ENCODE results near the gene EIF3A.

The EIF3A gene

GRCh38 chr10:119006451-119007210 is 74.0 kb downstream of the EIF3A start:
- DNase-seq: no peak

GRCh38 chr10:119005362-119006043 is 75.1 kb downstream of the EIF3A start:
- no peak for DNase-seq

DNA sequence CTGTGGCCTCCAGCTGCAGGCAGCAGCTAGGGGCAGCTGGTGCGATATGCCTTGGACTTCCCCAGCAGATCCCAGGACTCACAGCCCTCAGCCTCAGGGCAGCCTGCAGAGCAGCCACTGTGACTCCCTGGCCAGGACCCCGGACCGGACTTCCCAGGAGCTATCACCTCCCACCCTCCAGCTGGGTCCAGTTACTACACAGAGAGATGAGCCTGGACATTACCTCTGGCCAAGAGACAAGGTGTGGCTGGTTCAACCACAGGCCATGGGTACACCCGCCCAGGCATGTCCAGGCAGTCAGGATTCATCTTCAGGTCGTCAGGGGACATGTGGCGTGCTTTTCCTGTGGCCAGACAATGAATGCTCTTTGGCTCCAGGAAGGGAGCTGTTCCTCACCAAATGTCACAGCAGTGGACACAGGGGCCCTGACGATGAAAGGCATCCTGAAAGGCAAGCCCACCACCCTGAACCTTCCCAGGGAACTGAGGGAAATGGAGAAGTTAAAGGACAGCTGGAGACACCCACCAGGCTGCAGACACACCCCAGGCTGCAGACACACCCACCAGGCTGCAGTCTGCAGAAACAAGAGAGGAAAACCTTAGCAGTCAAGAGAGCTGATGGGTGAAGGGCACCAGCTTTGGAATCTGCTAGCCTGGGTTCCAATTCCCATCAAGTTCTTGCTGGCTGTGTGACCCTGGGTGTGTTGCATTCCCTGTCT is 76.9 kb downstream of the EIF3A start:
- no peak for DNase-seq

GRCh38 chr10:119001717-119002500 is 78.7 kb downstream of the EIF3A start:
- no peak for DNase-seq

- no peak for DNase-seq
Observed at GRCh38 chr10:118998183-118998582, 82.4 kb downstream of the EIF3A start.

- no peak for DNase-seq
Observed at GRCh38 chr10:118997379-118997778, 83.2 kb downstream of the EIF3A start.

DNA sequence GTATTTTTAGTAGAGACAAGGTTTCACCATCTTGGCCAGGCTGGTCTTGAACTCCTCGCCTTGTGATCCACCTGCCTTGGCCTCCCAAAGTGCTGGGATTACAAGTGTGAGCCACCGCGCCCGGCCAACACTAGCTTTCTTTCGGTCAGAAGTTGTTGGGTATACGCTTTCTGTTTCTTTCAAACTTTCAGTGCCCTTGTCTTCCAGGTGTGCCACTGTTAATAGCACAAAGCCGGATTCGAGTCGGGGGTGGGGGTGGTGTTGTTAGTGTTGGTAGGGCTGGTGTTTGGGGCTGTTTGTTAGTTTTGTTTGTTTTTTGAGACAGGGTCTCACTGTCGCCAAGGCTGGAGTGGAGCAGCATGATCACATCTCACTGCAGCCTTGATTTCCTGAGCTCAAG is 84.9 kb downstream of the EIF3A start:
- no peak for DNase-seq

GRCh38 chr10:118994321-118994720 is 86.3 kb downstream of the EIF3A start:
- no peak for DNase-seq

GRCh38 chr10:118993214-118993613 is 87.4 kb downstream of the EIF3A start:
- DNase-seq: no peak

GRCh38 chr10:118992496-118992895 is 88.1 kb downstream of the EIF3A start:
- no peak for DNase-seq

- no peak for DNase-seq
Observed at GRCh38 chr10:118990326-118990725, 90.3 kb downstream of the EIF3A start.

DNA sequence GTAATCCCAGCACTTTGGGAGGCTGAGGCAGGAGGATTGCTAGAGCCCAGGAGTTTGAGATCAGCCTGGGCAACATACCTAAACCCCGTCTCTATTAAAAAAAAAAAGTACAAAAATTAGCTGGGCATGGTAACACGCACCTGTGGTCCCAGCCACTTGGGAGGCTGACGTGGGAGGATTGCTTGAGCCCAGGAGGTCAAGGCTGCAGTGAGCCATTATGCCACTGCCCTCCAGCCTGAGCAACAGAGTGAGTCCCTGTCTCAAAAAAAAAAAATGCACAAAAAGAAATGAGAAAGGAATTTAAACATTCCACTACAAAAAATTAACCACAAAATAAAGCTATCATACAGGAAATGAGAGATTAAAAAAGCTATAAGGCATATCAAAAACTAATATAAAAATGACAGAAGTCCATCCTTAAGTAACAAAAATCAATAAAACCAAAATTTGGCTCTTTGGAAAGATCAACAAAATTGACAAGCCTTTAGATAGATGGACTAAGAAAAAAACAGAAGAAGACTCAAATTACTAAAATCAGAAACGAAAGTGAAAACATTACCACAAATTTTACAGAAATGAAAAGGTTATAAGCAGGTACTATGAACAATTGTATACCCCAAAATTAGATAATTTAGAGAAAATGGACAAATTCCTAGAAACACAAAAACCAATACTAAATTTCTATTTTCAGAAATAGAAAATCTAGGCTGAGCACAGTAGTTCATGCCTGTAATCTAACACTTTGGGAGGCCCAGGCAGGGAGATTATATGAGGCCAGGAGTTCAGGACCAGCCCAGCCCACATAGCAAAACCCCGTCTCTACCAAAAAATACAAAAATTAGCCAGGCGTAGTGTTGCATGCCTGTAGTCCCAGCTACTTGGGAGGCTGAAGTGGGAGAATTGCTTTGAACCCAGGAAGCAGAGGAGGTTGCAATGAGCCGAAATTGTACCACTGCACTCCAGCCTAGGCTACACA is 93.5 kb downstream of the EIF3A start:
- no peak for DNase-seq

GRCh38 chr10:118985576-118985975 is 95.0 kb downstream of the EIF3A start:
- DNase-seq: no peak

Measured in C1 segment of cervical spinal cord (tissue), 14 donors.